Measurements from ENCODE around the gene USP31. TPM values are rescaled to one million over a fixed set of nuclear protein-coding genes. Genes with fewer than 3 reads are reported as not detected.

Gene USP31
- total and polyA plus RNA-seq, 2 of the 8 experiments (the other 6 are each of a cell fraction or from before 2014, with no cell fraction given) = 6.7 to 19.0 TPM

- CTCF ChIA-PET (ENCODE audit: partially characterized antibody) = no interaction called here
- DNase-seq (ENCODE audit: low read depth in 1 of 2, low spot score in 2 of 2) = no peak
- peaks cover 2 to 10% of the 10 kb centered on the region in 2 experiments for H4K20me1 ChIP-seq (replicated peaks in 1 of 2; ENCODE audit: control insufficient read depth in 1 of 2, insufficient read depth in 2 of 2, low read length in 2 of 2)
- TF ChIP-seq POU5F1 (IDR thresholded peaks at IDR 0.05; ENCODE audit: low read depth, low read length) (no peak), CEBPB (IDR thresholded peaks at IDR 0.05; ENCODE audit: low read depth, low read length) (no peak), ATF3 (IDR thresholded peaks at IDR 0.05; ENCODE audit: insufficient read depth, low read depth, low read length) (no peak), RNF2 (IDR thresholded peaks at IDR 0.05; ENCODE audit: borderline replicate concordance, low read depth, low read length, missing control alignments, poor library complexity, severe bottlenecking) (no peak), JUN (IDR thresholded peaks at IDR 0.05; ENCODE audit: low read depth, low read length) (no peak), RBBP5 (IDR thresholded peaks at IDR 0.05; ENCODE audit: borderline replicate concordance, low read depth, low read length) (no peak), EP300 (IDR thresholded peaks at IDR 0.05; ENCODE audit: borderline replicate concordance in 1 of 2, low read depth in 2 of 2, low read length in 2 of 2) (no peak), SP4 (IDR thresholded peaks at IDR 0.05; ENCODE audit: low read length) (no peak), BRCA1 (IDR thresholded peaks at IDR 0.05; ENCODE audit: low read depth, low read length) (no peak), SP2 (IDR thresholded peaks at IDR 0.05; ENCODE audit: low read length) (no peak), MAX (IDR thresholded peaks at IDR 0.05) (no peak), ZNF274 (IDR thresholded peaks at IDR 0.05; ENCODE audit: borderline replicate concordance, extremely low read depth, low read length) (no peak), ASH2L (IDR thresholded peaks at IDR 0.05; ENCODE audit: low read length) (no peak), NANOG (IDR thresholded peaks at IDR 0.05; ENCODE audit: insufficient read depth, low read depth, low read length, poor library complexity, severe bottlenecking) (no peak)
Observed at GRCh38 chr16:23137818-23138217, 11.4 kb downstream of the USP31 start.

More at GRCh38 chr16:23137818-23138217, 11.4 kb downstream of the USP31 start:
- no peak overlapping the region for H2BK5ac ChIP-seq (ENCODE audit: low read depth, low read length)
- no peak overlapping the region for H3K18ac ChIP-seq (ENCODE audit: extremely low read depth, low read length)
- H2AFZ ChIP-seq (ENCODE audit: low read length) = no peak overlapping the region
- no peak overlapping the region for H3K4me2 ChIP-seq (ENCODE audit: insufficient read depth in 1 of 2, low read depth in 2 of 2, low read length in 2 of 2)
- WGBS, 2 experiments (ENCODE audit: extremely low coverage in 1 of 2, insufficient coverage in 1 of 2, insufficient read length in 1 of 2, insufficient replicate concordance in 2 of 2, low coverage in 1 of 2, low lambda C conversion rate in 2 of 2, missing lambda C conversion rate in 1 of 2) = 89% methylated on average over 5 of the region's 5 CpGs; no CpG with 5 or more reads in 1 of the 2 experiments
- no peak overlapping the region for H2BK120ac ChIP-seq (replicated peaks; ENCODE audit: low read depth, low read length)
- H4K5ac ChIP-seq (ENCODE audit: insufficient read length, low read depth, low read length) = no peak overlapping the region
- H3K36me3 ChIP-seq (ENCODE audit: control insufficient read depth in 2 of 4, insufficient read depth in 4 of 4, low read length in 3 of 4) = no peaks in the 10 kb centered on the region
- H3K79me2 ChIP-seq (ENCODE audit: control insufficient read depth in 1 of 2, insufficient read depth in 2 of 2, low read length in 2 of 2) = peaks cover 0 to 99% of the 10 kb centered on the region in 2 experiments; a peak in 3 of 4 replicates
- H2BK20ac ChIP-seq (ENCODE audit: low read length) = no peak overlapping the region
- H3K79me1 ChIP-seq (ENCODE audit: low read depth, low read length) = peaks cover 12% of the 10 kb centered on the region
- H3K27me3 ChIP-seq (replicated peaks in 1 of 4; ENCODE audit: control insufficient read depth in 3 of 4, extremely low read depth in 1 of 4, insufficient read depth in 3 of 4, low read length in 3 of 4) = no peaks in the 10 kb centered on the region
- H3K23me2 ChIP-seq (ENCODE audit: low read depth, low read length) = no peaks in the 10 kb centered on the region
- H2BK15ac ChIP-seq (ENCODE audit: low read length) = no peak overlapping the region
- no peak overlapping the region for H3K9ac ChIP-seq (replicated peaks in 1 of 4; ENCODE audit: extremely low read depth in 1 of 4, low read depth in 3 of 4, low read length in 3 of 4)
- H3K23ac ChIP-seq (ENCODE audit: insufficient read length) = no peak overlapping the region
- H3K4me3 ChIP-seq (ENCODE audit: extremely low read depth in 1 of 4, insufficient read depth in 2 of 4, low read depth in 3 of 4, low read length in 4 of 4) = no peak overlapping the region
- peaks cover 0 to 10% (median 1%) of the 10 kb centered on the region in 4 experiments; a peak in 4 of 7 replicates for H3K4me1 ChIP-seq (replicated peaks in 1 of 4; ENCODE audit: control insufficient read depth in 3 of 4, insufficient read depth in 4 of 4, low read length in 3 of 4)
- FAIRE-seq = no peak
- no peak overlapping the region for H3K27ac ChIP-seq (ENCODE audit: low read depth, low read length)
- H2AK5ac ChIP-seq (ENCODE audit: low read depth, low read length) = no peak overlapping the region
- H4K91ac ChIP-seq (replicated peaks; ENCODE audit: insufficient read length, low read length) = no peak overlapping the region
- H4K8ac ChIP-seq (ENCODE audit: extremely low read depth, insufficient read depth, low read length) = no peak overlapping the region
- H3K14ac ChIP-seq (ENCODE audit: insufficient read length) = no peak overlapping the region
- H3K4ac ChIP-seq (replicated peaks; ENCODE audit: insufficient read length, low read depth, low read length) = no peak overlapping the region
- no peak overlapping the region for H3K56ac ChIP-seq (replicated peaks; ENCODE audit: insufficient read length, low read depth, low read length)
- no peaks in the 10 kb centered on the region; a peak in 1 of 4 replicates for H3K9me3 ChIP-seq (ENCODE audit: insufficient read depth in 2 of 2, low read depth in 1 of 2, low read length in 1 of 2)
- POLR2A ChIA-PET (ENCODE audit: partially characterized antibody) = no interaction called here
- H2BK12ac ChIP-seq (ENCODE audit: low read depth, low read length) = no peak overlapping the region
